Karpas-422 (cell line): ENCODE data around the gene ZC3H18. TPM values are rescaled to one million over a fixed set of nuclear protein-coding genes. Genes with fewer than 3 reads are reported as not detected.

ENCODE experiments used
- DNase-seq: peaks from one replicate; pipeline ENCODE4 v3.0.0-alpha.2; 2015
- H2AFZ ChIP-seq: fragments of 200-600 bp; sonication (generic); 2 replicates; pipeline ENCODE4 v1.6.1; 2014; ENCODE audit warnings: antibody characterized with exemption, low read length, mixed read lengths
- H3K27ac ChIP-seq: fragments of 200-600 bp; sonication (generic); 2 replicates; pipeline ENCODE4 v1.5.1; 2014; ENCODE audit warnings: mild to moderate bottlenecking, low read length, moderate library complexity
- H3K27me3 ChIP-seq: fragments of 200-600 bp; sonication (generic); 2 replicates; pipeline ENCODE4 v1.6.1; 2014; ENCODE audit warnings: low read length, mixed read lengths
- H3K36me3 ChIP-seq: fragments of 200-600 bp; sonication (generic); 2 replicates; pipeline ENCODE4 v1.6.1; 2014; ENCODE audit warnings: low read length, mixed read lengths; ENCODE audit not compliant: insufficient read depth
- H3K4me1 ChIP-seq: fragments of 200-600 bp; sonication (generic); 2 replicates; pipeline ENCODE4 v1.6.1; 2014; ENCODE audit warnings: mild to moderate bottlenecking, low read length, mixed read lengths
- H3K4me2 ChIP-seq: fragments of 200-600 bp; sonication (generic); 2 replicates; pipeline ENCODE4 v1.6.1; 2014; ENCODE audit warnings: low read length, low read depth, mild to moderate bottlenecking; ENCODE audit not compliant: poor library complexity, severe bottlenecking
- H3K4me3 ChIP-seq: fragments of 200-600 bp; sonication (generic); 2 replicates; pipeline ENCODE4 v1.5.1; 2014; ENCODE audit warnings: mild to moderate bottlenecking, antibody characterized with exemption, low read length, mixed read lengths
- H3K79me2 ChIP-seq: fragments of 200-600 bp; sonication (generic); 2 replicates; pipeline ENCODE4 v1.6.1; 2014; ENCODE audit warnings: mild to moderate bottlenecking, low read length, mixed read lengths
- H3K9ac ChIP-seq: fragments of 200-600 bp; sonication (generic); 2 replicates; pipeline ENCODE4 v1.6.0; 2014; ENCODE audit warnings: low read length
- H3K9me2 ChIP-seq: fragments of 200-600 bp; sonication (generic), shearing (Covaris generic); replicated peaks from 2 replicates; pipeline ENCODE4 v1.6.0; 2014; ENCODE audit warnings: mild to moderate bottlenecking, low read length, moderate library complexity; ENCODE audit not compliant: insufficient read depth
- H3K9me3 ChIP-seq: fragments of 300-700, 200-600 bp; sonication (generic); 2 replicates; pipeline ENCODE4 v1.6.1; 2014; ENCODE audit warnings: low read length, mixed read lengths
- H4K20me1 ChIP-seq: fragments of 200-600 bp; sonication (generic); 2 replicates; pipeline ENCODE4 v1.6.1; 2014; ENCODE audit warnings: mild to moderate bottlenecking, antibody characterized with exemption, low read length, low read depth; ENCODE audit not compliant: insufficient read depth
- total RNA-seq: library from RNA; depleted of rRNA; stranded (reverse); fragments of >200 nt; shearing (Covaris generic); gene quantifications from 2 replicates; pipeline ENCODE4 v1.2.3, GENCODE V29; 2014; ENCODE audit warnings: low replicate concordance

Gene ZC3H18
- total RNA-seq, 1 experiment from 2014 or later, result 8.3 TPM

- no peak for DNase-seq
- Histone ChIP-seq H4K20me1 (peaks cover 4% of the 10 kb centered on the region; the same call in 1 of the 2 replicates), H3K9ac (no peak overlapping the region), H2AFZ (no peak overlapping the region), H3K36me3 (no peaks in the 10 kb centered on the region), H3K9me3 (no peaks in the 10 kb centered on the region), H3K4me1 (peaks cover 23% of the 10 kb centered on the region), H3K9me2 (no peaks in the 10 kb centered on the region), H3K79me2 (peaks cover 25% of the 10 kb centered on the region), H3K4me2 (no peak overlapping the region), H3K4me3 (no peak overlapping the region), H3K27ac (no peak overlapping the region), H3K27me3 (no peaks in the 10 kb centered on the region)
Observed at GRCh38 chr16:88656291-88656980, 86.2 kb downstream of the ZC3H18 start.

GRCh38 chr16:88657371-88657770 is 87.2 kb downstream of the ZC3H18 start:
- Histone ChIP-seq H3K79me2 (peaks cover 33% of the 10 kb centered on the region), H2AFZ (no peak overlapping the region), H3K4me1 (peaks cover 21% of the 10 kb centered on the region), H4K20me1 (peaks cover 4% of the 10 kb centered on the region; the same call in 1 of the 2 replicates), H3K27ac (no peak overlapping the region), H3K36me3 (no peaks in the 10 kb centered on the region), H3K4me3 (no peak overlapping the region), H3K9me3 (no peaks in the 10 kb centered on the region), H3K4me2 (no peak overlapping the region), H3K9me2 (no peaks in the 10 kb centered on the region), H3K27me3 (no peaks in the 10 kb centered on the region), H3K9ac (no peak overlapping the region)
- DNase-seq, result no peak

GRCh38 chr16:88658714-88659113 is 88.5 kb downstream of the ZC3H18 start:
- no peaks in the 10 kb centered on the region for H3K9me2 ChIP-seq
- H3K9me3 ChIP-seq, result no peaks in the 10 kb centered on the region
- no peak overlapping the region for H3K4me3 ChIP-seq
- no peaks in the 10 kb centered on the region for H3K36me3 ChIP-seq
- H3K4me2 ChIP-seq, result no peak overlapping the region
- H3K27ac ChIP-seq, result no peak overlapping the region
- H3K27me3 ChIP-seq, result no peaks in the 10 kb centered on the region
- H3K79me2 ChIP-seq, result peaks cover 42% of the 10 kb centered on the region
- peaks cover 4% of the 10 kb centered on the region; the same call in 1 of the 2 replicates for H4K20me1 ChIP-seq
- no peak for DNase-seq
- H2AFZ ChIP-seq, result no peak overlapping the region
- H3K9ac ChIP-seq, result no peak overlapping the region
- H3K4me1 ChIP-seq, result peaks cover 13% of the 10 kb centered on the region

- Histone ChIP-seq H3K27ac (no peak overlapping the region), H3K79me2 (peaks cover 47% of the 10 kb centered on the region), H3K9me2 (no peaks in the 10 kb centered on the region), H3K4me2 (no peak overlapping the region), H3K36me3 (no peaks in the 10 kb centered on the region), H3K9me3 (no peaks in the 10 kb centered on the region), H3K4me1 (peaks cover 18% of the 10 kb centered on the region), H3K4me3 (no peak overlapping the region), H4K20me1 (peaks cover 4% of the 10 kb centered on the region; the same call in 1 of the 2 replicates), H2AFZ (no peak overlapping the region), H3K27me3 (no peaks in the 10 kb centered on the region), H3K9ac (no peak overlapping the region)
- DNase-seq, result no peak
Observed at GRCh38 chr16:88659160-88659559, 89.0 kb downstream of the ZC3H18 start.

- Histone ChIP-seq H3K27ac (peak overlapping the region; percentile 31), H3K4me3 (peak overlapping the region; percentile 42; the same call in 1 of the 2 replicates)
Observed at GRCh38 chr16:88661468-88661867, 91.3 kb downstream of the ZC3H18 start.

GRCh38 chr16:88662222-88662842 is 92.1 kb downstream of the ZC3H18 start:
- Histone ChIP-seq H3K4me2 (peak overlapping the region; percentile 83), H3K4me1 (peaks cover 33% of the 10 kb centered on the region), H3K36me3 (no peaks in the 10 kb centered on the region), H3K27me3 (no peaks in the 10 kb centered on the region), H3K9ac (peak overlapping the region; percentile 88), H3K79me2 (peaks cover 47% of the 10 kb centered on the region), H2AFZ (peak overlapping the region; percentile 47; the same call in 1 of the 2 replicates), H4K20me1 (peaks cover 4% of the 10 kb centered on the region; the same call in 1 of the 2 replicates), H3K9me3 (no peaks in the 10 kb centered on the region), H3K27ac (peak overlapping the region; percentile 64), H3K4me3 (peak overlapping the region; percentile 89), H3K9me2 (no peaks in the 10 kb centered on the region)
- DNase-seq, result peak; percentile 58

More at GRCh38 chr16:88661468-88661867, 91.3 kb downstream of the ZC3H18 start:
- Histone ChIP-seq H3K79me2 (peaks cover 47% of the 10 kb centered on the region), H3K27me3 (no peaks in the 10 kb centered on the region), H3K9me2 (no peaks in the 10 kb centered on the region), H3K9ac (peak overlapping the region; percentile 53), H4K20me1 (peaks cover 4% of the 10 kb centered on the region; the same call in 1 of the 2 replicates), H3K9me3 (no peaks in the 10 kb centered on the region), H2AFZ (no peak overlapping the region), H3K4me1 (peaks cover 33% of the 10 kb centered on the region), H3K4me2 (peak overlapping the region; percentile 83), H3K36me3 (no peaks in the 10 kb centered on the region)
- no peak for DNase-seq

- H3K79me2 ChIP-seq, result peaks cover 47% of the 10 kb centered on the region
- peak within 1 kb of the TSS; percentile 74; the same call in 1 of the 2 replicates for H2AFZ ChIP-seq
- no peaks in the 10 kb centered on the region for H3K36me3 ChIP-seq
Observed at GRCh38 chr16:88662843-88663606, 92.8 kb downstream of the ZC3H18 start, which contains the start of gene MVD. Gene MVD (minus strand): TSS chr16:88663091. CDS start chr16:88663080, 11 bp downstream.

More at GRCh38 chr16:88662843-88663606, 92.8 kb downstream of the ZC3H18 start, which contains the start of gene MVD:
- Histone ChIP-seq H3K9me2 (no peaks in the 10 kb centered on the region), H4K20me1 (peaks cover 4% of the 10 kb centered on the region; the same call in 1 of the 2 replicates), H3K9ac (peak within 1 kb of the TSS; percentile 93), H3K27me3 (no peaks in the 10 kb centered on the region), H3K27ac (peak within 1 kb of the TSS; percentile 81), H3K9me3 (no peaks in the 10 kb centered on the region), H3K4me2 (peak within 1 kb of the TSS; percentile 88), H3K4me1 (peaks cover 33% of the 10 kb centered on the region), H3K4me3 (peak within 1 kb of the TSS; percentile 89)
- peak; percentile 99 for DNase-seq
